ENCODE measurements around the gene ZNFX1. TPM values are rescaled to one million over a fixed set of nuclear protein-coding genes. Genes with fewer than 3 reads are reported as not detected.

Gene ZNFX1
- total RNA-seq, 1 donor from 2014 or later, result 27.5 TPM

DNA sequence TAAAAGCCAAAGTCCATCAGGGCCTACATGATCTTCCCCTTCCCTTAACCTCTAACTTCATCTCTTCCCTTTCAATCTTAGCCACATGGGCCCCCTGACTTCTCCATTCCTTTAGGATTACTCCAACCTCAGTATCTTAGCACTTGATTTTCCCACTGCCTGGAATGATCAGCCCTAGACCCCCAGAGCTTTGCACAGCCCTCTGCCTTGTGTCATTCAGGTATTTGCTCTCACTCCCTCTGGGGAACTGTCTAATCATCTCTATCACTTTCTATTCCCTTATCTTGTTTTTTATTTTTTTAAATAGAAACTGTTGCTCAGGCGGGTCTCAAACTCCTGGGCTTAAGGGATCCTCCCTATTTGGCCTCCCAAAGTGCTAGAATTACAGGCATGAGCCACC is 13.3 kb upstream of the ZNFX1 start:
- Histone ChIP-seq H3K27me3 (no peaks in the 10 kb centered on the region), H3K4me1 (peaks cover 10% of the 10 kb centered on the region), H3K27ac (no peak overlapping the region), H3K9me3 (peaks cover 10% of the 10 kb centered on the region), H3K36me3 (peaks cover 0 to 51% of the 10 kb centered on the region in 2 donors), H3K4me3 (no peak overlapping the region)
- DNase-seq (ENCODE audit: extremely low spot score in 2 of 2), result no peak
- TF ChIP-seq POLR2AphosphoS5 (IDR thresholded peaks at IDR 0.05; ENCODE audit: insufficient read depth in 1 of 2, low read depth in 1 of 2), result no peak
- TF ChIP-seq, protein P1, sequence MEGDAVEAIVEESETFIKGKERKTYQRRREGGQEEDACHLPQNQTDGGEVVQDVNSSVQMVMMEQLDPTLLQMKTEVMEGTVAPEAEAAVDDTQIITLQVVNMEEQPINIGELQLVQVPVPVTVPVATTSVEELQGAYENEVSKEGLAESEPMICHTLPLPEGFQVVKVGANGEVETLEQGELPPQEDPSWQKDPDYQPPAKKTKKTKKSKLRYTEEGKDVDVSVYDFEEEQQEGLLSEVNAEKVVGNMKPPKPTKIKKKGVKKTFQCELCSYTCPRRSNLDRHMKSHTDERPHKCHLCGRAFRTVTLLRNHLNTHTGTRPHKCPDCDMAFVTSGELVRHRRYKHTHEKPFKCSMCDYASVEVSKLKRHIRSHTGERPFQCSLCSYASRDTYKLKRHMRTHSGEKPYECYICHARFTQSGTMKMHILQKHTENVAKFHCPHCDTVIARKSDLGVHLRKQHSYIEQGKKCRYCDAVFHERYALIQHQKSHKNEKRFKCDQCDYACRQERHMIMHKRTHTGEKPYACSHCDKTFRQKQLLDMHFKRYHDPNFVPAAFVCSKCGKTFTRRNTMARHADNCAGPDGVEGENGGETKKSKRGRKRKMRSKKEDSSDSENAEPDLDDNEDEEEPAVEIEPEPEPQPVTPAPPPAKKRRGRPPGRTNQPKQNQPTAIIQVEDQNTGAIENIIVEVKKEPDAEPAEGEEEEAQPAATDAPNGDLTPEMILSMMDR (IDR thresholded peaks at IDR 0.05), result no peak
- no peak for TF ChIP-seq POLR2A (IDR thresholded peaks at IDR 0.05)
- intact Hi-C loops (cut with DNase I), result no loop called here

DNA sequence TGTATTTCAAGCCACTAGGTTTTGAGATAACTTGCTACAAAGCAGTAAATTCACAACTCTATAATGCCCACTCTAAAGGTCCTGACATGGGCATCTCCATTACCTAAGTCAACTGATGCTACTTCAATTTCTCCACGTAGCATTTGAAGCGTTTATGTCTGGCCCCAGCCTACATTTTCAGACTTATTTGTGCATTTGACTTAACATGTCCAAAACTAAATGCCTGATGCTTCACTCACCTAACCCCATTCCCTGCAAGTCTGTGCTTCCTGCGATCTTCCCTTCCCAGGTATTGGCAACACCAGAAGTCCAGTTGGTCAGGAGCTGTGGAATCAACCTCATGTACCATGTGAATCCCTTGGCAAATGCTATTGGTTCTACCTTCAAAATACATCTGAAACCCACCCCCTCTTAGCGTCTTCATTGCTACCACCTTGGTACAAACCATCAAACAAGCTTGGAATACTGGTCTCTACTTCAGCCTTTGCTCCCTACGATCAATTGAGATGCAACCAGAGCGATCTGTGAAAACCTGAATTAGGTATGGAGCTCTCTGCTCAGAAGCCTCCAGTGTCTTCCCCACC is 12.8 kb upstream of the ZNFX1 start:
- Histone ChIP-seq H3K4me3 (no peak overlapping the region), H3K36me3 (peaks cover 0 to 56% of the 10 kb centered on the region in 2 donors), H3K27me3 (no peaks in the 10 kb centered on the region), H3K27ac (no peak overlapping the region), H3K4me1 (peaks cover 10% of the 10 kb centered on the region), H3K9me3 (peaks cover 14% of the 10 kb centered on the region)
- intact Hi-C loops (cut with DNase I), result no loop called here
- TF ChIP-seq, protein P1 (IDR thresholded peaks at IDR 0.05), result no peak
- TF ChIP-seq POLR2A (IDR thresholded peaks at IDR 0.05) (no peak), POLR2AphosphoS5 (IDR thresholded peaks at IDR 0.05; ENCODE audit: insufficient read depth in 1 of 2, low read depth in 1 of 2) (no peak)
- DNase-seq (ENCODE audit: extremely low spot score in 2 of 2), result no peak

DNA sequence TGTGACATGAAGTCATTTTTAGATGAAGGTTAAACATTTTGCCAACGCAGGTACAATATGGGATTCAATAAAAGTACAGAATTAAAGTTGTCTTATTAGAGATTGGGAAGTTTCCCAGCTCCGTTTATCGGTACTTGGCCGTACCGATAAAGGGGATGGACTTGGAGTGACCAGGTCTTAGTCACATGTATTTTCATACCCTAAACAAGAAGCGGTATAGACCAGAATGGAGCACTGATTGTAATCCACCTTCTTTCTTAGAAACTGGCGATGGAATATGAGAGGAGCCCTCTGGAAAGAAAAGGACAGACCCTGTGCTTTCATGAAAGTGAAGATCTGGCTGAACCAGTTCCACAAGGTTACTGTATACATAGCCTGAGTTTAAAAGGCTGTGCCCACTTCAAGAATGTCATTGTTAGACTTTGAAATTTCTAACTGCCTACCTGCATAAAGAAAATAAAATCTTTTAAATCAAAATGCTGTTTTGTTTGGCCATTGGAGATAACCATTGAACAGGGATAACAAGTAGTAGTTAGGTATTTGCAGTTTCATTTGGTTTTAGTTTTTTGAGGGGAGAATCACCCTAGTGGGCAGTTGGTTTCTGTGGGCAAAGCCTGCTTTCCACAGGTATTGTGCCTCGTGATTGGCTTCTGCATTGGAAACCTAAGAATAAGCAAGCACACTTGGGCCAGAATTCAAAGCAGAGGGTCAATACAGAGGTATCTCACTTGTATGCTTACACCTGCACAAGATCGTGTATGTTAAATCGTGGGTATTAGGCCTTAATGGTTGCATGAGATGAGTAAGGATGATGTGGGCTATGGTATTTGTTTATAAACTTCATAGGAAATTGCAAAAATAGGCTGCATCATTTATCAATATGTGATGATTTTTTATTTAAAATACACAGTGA is 11.2 kb upstream of the ZNFX1 start:
- H3K36me3 ChIP-seq, result peaks cover 0 to 73% of the 10 kb centered on the region in 2 donors
- peaks cover 12% of the 10 kb centered on the region for H3K4me1 ChIP-seq
- no peak for TF ChIP-seq POLR2AphosphoS5 (IDR thresholded peaks at IDR 0.05; ENCODE audit: insufficient read depth in 1 of 2, low read depth in 1 of 2)
- TF ChIP-seq POLR2A (IDR thresholded peaks at IDR 0.05), result no peak
- TF ChIP-seq, protein P1 (IDR thresholded peaks at IDR 0.05), result no peak
- H3K27me3 ChIP-seq, result no peaks in the 10 kb centered on the region
- no peak for DNase-seq (ENCODE audit: extremely low spot score in 2 of 2)
- no peak overlapping the region for H3K4me3 ChIP-seq
- intact Hi-C loops (cut with DNase I), result no loop called here
- H3K9me3 ChIP-seq, result peaks cover 17% of the 10 kb centered on the region
- H3K27ac ChIP-seq, result no peak overlapping the region

DNA sequence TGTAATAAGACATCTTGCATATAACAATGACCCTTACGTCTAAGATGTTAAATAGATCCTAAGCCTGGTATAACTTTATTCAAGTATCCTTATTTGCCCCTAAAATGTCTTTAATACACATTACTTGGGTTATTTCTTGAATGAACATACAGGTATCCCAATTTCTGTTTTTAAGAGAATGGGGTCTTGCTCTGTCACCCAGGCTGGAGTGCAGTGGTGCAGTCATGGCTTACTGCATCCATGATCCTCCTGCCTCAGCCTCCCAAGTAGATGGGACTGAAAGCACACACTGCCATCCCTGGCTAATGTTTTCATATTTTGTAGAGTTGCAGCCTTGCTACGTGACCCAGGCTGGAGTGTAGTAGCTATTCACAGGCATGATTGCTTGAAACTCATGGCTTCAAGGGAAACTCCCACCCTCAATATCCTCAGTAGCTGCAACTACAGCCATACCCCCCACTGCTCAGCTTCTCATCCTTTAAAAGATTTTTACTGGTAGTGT is 10.4 kb upstream of the ZNFX1 start:
- peaks cover 0 to 80% of the 10 kb centered on the region in 2 donors for H3K36me3 ChIP-seq
- peaks cover 19% of the 10 kb centered on the region for H3K4me1 ChIP-seq
- H3K9me3 ChIP-seq, result peaks cover 17% of the 10 kb centered on the region
- TF ChIP-seq POLR2A (IDR thresholded peaks at IDR 0.05), result no peak
- TF ChIP-seq, protein P1 (IDR thresholded peaks at IDR 0.05), result no peak
- no peak for TF ChIP-seq POLR2AphosphoS5 (IDR thresholded peaks at IDR 0.05; ENCODE audit: insufficient read depth in 1 of 2, low read depth in 1 of 2)
- intact Hi-C loops (cut with DNase I), result no loop called here
- H3K27me3 ChIP-seq, result no peaks in the 10 kb centered on the region
- H3K4me3 ChIP-seq, result no peak overlapping the region
- no peak overlapping the region for H3K27ac ChIP-seq
- DNase-seq (ENCODE audit: extremely low spot score in 2 of 2), result no peak

All from vagina (tissue), 2 donors.